ENCODE data around the gene ZBTB18. TPM values are rescaled to one million over a fixed set of nuclear protein-coding genes. Genes with fewer than 3 reads are reported as not detected.
A peak's percentile ranks its signal among the peaks of the same experiment; 100 is the strongest.

Gene ZBTB18
- polyA plus RNA-seq, 3 donors, result 3.0 to 45.5 (median 3.6) TPM

- Mint-ChIP-seq H3K4me1 (peaks cover 10% of the 10 kb centered on the region), H3K9me3 (peaks cover 0 to 5% (median 0%) of the 10 kb centered on the region in 7 donors), H3K4me3 (no peak overlapping the region), H3K27me3 (ENCODE audit: low read depth in 3 of 3) (peaks cover 4 to 7% (median 5%) of the 10 kb centered on the region in 3 donors), H3K36me3 (no peaks in the 10 kb centered on the region), H3K27ac (peak overlapping the region in 1 of 7 donors; percentile 21)
- no peaks in the 10 kb centered on the region for H3K27me3 ChIP-seq (ENCODE audit: control insufficient read depth in 2 of 2, insufficient read depth in 2 of 2, low read length in 2 of 2)
- H4K20me1 ChIP-seq (ENCODE audit: insufficient read depth, low read length), result no peaks in the 10 kb centered on the region
- H3K36me3 ChIP-seq (replicated peaks in 1 of 2; ENCODE audit: control insufficient read depth in 1 of 2, insufficient read depth in 2 of 2, low read length in 2 of 2), result no peaks in the 10 kb centered on the region
- H2AFZ ChIP-seq (ENCODE audit: insufficient read depth, low read depth, low read length, poor library complexity, severe bottlenecking), result no peak overlapping the region
- DNase-seq, result no peak
- H3K9me3 ChIP-seq (replicated peaks in 1 of 2; ENCODE audit: control insufficient read depth in 1 of 2, insufficient read depth in 1 of 2, low read length in 2 of 2), result no peaks in the 10 kb centered on the region
- intact Hi-C loops (cut with micrococcal nuclease), result no loop called here
- 95% methylated on average over 9 of the region's 17 CpGs for WGBS (ENCODE audit: insufficient coverage)
- no peaks in the 10 kb centered on the region for H3K79me2 ChIP-seq (ENCODE audit: insufficient read depth, low read length)
- no peak overlapping the region for H3K4me2 ChIP-seq (replicated peaks; ENCODE audit: extremely low read depth, low read length, poor library complexity, severe bottlenecking)
- TF ChIP-seq CTCF (IDR thresholded peaks at IDR 0.05), result no peak
- no peak overlapping the region for H3K9ac ChIP-seq (ENCODE audit: insufficient read depth, low read length, poor library complexity, severe bottlenecking)
- H3K27ac ChIP-seq (ENCODE audit: low read depth in 1 of 2, low read length in 2 of 2), result no peak overlapping the region
- no peak overlapping the region for H3K4me3 ChIP-seq (replicated peaks in 1 of 3; ENCODE audit: low read depth in 2 of 3, low read length in 3 of 3)
- H3K4me1 ChIP-seq (ENCODE audit: control insufficient read depth in 1 of 2, insufficient read depth in 2 of 2, low read length in 2 of 2), result peaks cover 0 to 7% of the 10 kb centered on the region in 2 donors
Observed at GRCh38 chr1:244027491-244028145, 23.5 kb upstream of the ZBTB18 start.

- H3K9ac ChIP-seq (ENCODE audit: insufficient read depth, low read length, poor library complexity, severe bottlenecking), result no peak overlapping the region
- no peak overlapping the region for H3K4me3 ChIP-seq (replicated peaks in 1 of 3; ENCODE audit: low read depth in 2 of 3, low read length in 3 of 3)
- DNase-seq, result no peak
- H3K9me3 Mint-ChIP-seq, result peaks cover 0 to 5% (median 0%) of the 10 kb centered on the region in 7 donors
- no peak overlapping the region for H3K4me2 ChIP-seq (replicated peaks; ENCODE audit: extremely low read depth, low read length, poor library complexity, severe bottlenecking)
- H3K4me1 Mint-ChIP-seq, result peaks cover 10% of the 10 kb centered on the region
- H3K36me3 Mint-ChIP-seq, result no peaks in the 10 kb centered on the region
- peaks cover 0 to 7% of the 10 kb centered on the region in 2 donors for H3K4me1 ChIP-seq (ENCODE audit: control insufficient read depth in 1 of 2, insufficient read depth in 2 of 2, low read length in 2 of 2)
- no peak for TF ChIP-seq CTCF (IDR thresholded peaks at IDR 0.05)
- H3K36me3 ChIP-seq (replicated peaks in 1 of 2; ENCODE audit: control insufficient read depth in 1 of 2, insufficient read depth in 2 of 2, low read length in 2 of 2), result no peaks in the 10 kb centered on the region
- H3K27me3 Mint-ChIP-seq (ENCODE audit: low read depth in 3 of 3), result peaks cover 4 to 7% (median 5%) of the 10 kb centered on the region in 3 donors
- H3K4me3 Mint-ChIP-seq, result no peak overlapping the region
- WGBS (ENCODE audit: insufficient coverage), result 88% methylated on average over 3 of the region's 3 CpGs
- H3K79me2 ChIP-seq (ENCODE audit: insufficient read depth, low read length), result no peaks in the 10 kb centered on the region
- no peak overlapping the region for H3K27ac ChIP-seq (ENCODE audit: low read depth in 1 of 2, low read length in 2 of 2)
- intact Hi-C loops (cut with micrococcal nuclease), result no loop called here
- no peak overlapping the region for H2AFZ ChIP-seq (ENCODE audit: insufficient read depth, low read depth, low read length, poor library complexity, severe bottlenecking)
- no peaks in the 10 kb centered on the region for H3K27me3 ChIP-seq (ENCODE audit: control insufficient read depth in 2 of 2, insufficient read depth in 2 of 2, low read length in 2 of 2)
- H3K27ac Mint-ChIP-seq, result no peak overlapping the region
- no peaks in the 10 kb centered on the region for H3K9me3 ChIP-seq (replicated peaks in 1 of 2; ENCODE audit: control insufficient read depth in 1 of 2, insufficient read depth in 1 of 2, low read length in 2 of 2)
- H4K20me1 ChIP-seq (ENCODE audit: insufficient read depth, low read length), result no peaks in the 10 kb centered on the region
Observed at GRCh38 chr1:244028701-244029100, 22.4 kb upstream of the ZBTB18 start.

Measured in CD14-positive monocyte (primary cell).